ENCODE measurements around the gene PKMYT1.

- TF ChIP-seq, protein P1, sequence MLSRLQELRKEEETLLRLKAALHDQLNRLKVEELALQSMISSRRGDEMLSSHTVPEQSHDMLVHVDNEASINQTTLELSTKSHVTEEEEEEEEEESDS (CRISPR knock-in tag; IDR thresholded peaks at IDR 0.05) = no peak
- TF ChIP-seq CTCF (IDR thresholded peaks at IDR 0.05 in 2 of 3, conservative IDR thresholded peaks at IDR 0.05 in 1 of 3; ENCODE audit: insufficient read depth in 2 of 3, low read depth in 1 of 3, low read length in 3 of 3) = no peak
- no peak for TF ChIP-seq E2F5 (CRISPR knock-in tag; IDR thresholded peaks at IDR 0.05)
- TF ChIP-seq FOXJ3 (CRISPR knock-in tag; IDR thresholded peaks at IDR 0.05) = no peak
- no peak for TF ChIP-seq RCOR1 (IDR thresholded peaks at IDR 0.05; ENCODE audit: borderline replicate concordance in 1 of 2, low read depth in 2 of 2, low read length in 2 of 2)
- no peak for TF ChIP-seq CREB1 (IDR thresholded peaks at IDR 0.05)
- TF ChIP-seq CREB1 (CRISPR knock-in tag; IDR thresholded peaks at IDR 0.05) = no peak
- TF ChIP-seq GABPB1 (CRISPR knock-in tag; IDR thresholded peaks at IDR 0.05) = no peak
- TF ChIP-seq, protein P2, sequence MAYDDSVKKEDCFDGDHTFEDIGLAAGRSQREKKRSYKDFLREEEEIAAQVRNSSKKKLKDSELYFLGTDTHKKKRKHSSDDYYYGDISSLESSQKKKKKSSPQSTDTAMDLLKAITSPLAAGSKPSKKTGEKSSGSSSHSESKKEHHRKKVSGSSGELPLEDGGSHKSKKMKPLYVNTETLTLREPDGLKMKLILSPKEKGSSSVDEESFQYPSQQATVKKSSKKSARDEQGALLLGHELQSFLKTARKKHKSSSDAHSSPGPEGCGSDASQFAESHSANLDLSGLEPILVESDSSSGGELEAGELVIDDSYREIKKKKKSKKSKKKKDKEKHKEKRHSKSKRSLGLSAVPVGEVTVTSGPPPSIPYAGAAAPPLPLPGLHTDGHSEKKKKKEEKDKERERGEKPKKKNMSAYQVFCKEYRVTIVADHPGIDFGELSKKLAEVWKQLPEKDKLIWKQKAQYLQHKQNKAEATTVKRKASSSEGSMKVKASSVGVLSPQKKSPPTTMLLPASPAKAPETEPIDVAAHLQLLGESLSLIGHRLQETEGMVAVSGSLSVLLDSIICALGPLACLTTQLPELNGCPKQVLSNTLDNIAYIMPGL (CRISPR knock-in tag; IDR thresholded peaks at IDR 0.05) = no peak
- no peak for TF ChIP-seq ZBTB17 (CRISPR knock-in tag; IDR thresholded peaks at IDR 0.05)
- no peak for TF ChIP-seq FIP1L1 (IDR thresholded peaks at IDR 0.05; ENCODE audit: low read depth, low read length, poor library complexity, severe bottlenecking)
- TF ChIP-seq SMARCA5 (IDR thresholded peaks at IDR 0.05) = no peak
Observed at GRCh38 chr16:2946649-2947048, 33.6 kb downstream of the PKMYT1 start.
